Suprapubic skin (tissue), 4 donors: Measurements from ENCODE around the gene RCL1. TPM values are rescaled to one million over a fixed set of nuclear protein-coding genes. Genes with fewer than 3 reads are reported as not detected.
A peak's percentile ranks its signal among the peaks of the same experiment; 100 is the strongest.

Experiments
- DNase-seq, 2 donors: peaks; one replicate each; pipeline ENCODE4 v3.0.0-alpha.2; 2019; ENCODE audit warnings: low spot score in 2 of 2
- H3K27ac ChIP-seq: fragments of 200-600 bp; sonication (generic); one replicate; pipeline ENCODE4 v1.5.1; 2019
- H3K27me3 ChIP-seq: fragments of 200-600 bp; sonication (generic); one replicate; pipeline ENCODE4 v1.5.1; 2019
- H3K36me3 ChIP-seq: fragments of 200-600 bp; sonication (generic); one replicate; pipeline ENCODE4 v1.5.1; 2019
- H3K4me1 ChIP-seq: fragments of 200-600 bp; sonication (generic); one replicate; pipeline ENCODE4 v1.5.1; 2019
- H3K4me3 ChIP-seq: fragments of 200-600 bp; sonication (generic); one replicate; pipeline ENCODE4 v1.5.1; 2019; ENCODE audit warnings: mild to moderate bottlenecking
- H3K9me3 ChIP-seq: fragments of 200-600 bp; sonication (generic); one replicate; pipeline ENCODE4 v1.5.1; 2019
- EP300 ChIP-seq: sonication (generic); formaldehyde crosslinking; IDR thresholded peaks from one replicate; pipeline ENCODE4 v1.6.1; 2017; ENCODE audit warnings: antibody characterized with exemption
- POLR2A ChIP-seq, 2 donors: fragments of 450-650 bp; IDR thresholded peaks; one replicate each; pipeline ENCODE4 v1.6.1; 2017; ENCODE audit warnings: antibody characterized with exemption in 2 of 2, mild to moderate bottlenecking in 2 of 2, moderate library complexity in 2 of 2
- POLR2AphosphoS5 ChIP-seq, 3 donors: sonication (generic); formaldehyde crosslinking; IDR thresholded peaks; one replicate each; pipeline ENCODE4 v1.6.1; 2017; ENCODE audit warnings: antibody characterized with exemption in 3 of 3
- WGBS: methylation state at CpG from one replicate; pipeline ENCODE4 v1.1.5; 2018; 5-methylcytosine and 5-hydroxymethylcytosine counted together
- total RNA-seq, 4 donors: library from RNA; depleted of rRNA; stranded (reverse); fragments of >200 nt; gene quantifications; one replicate each; pipeline ENCODE4 v1.1.0, GENCODE V29; 2016
- TF ChIP-seq, protein P1 (sequence below), 2 donors: fragments of 200-600 bp in 1 of 2; fragments of 450-650 bp in 1 of 2; sonication (generic) in 1 of 2; IDR thresholded peaks; one replicate each; pipeline ENCODE4 v1.5.1; 2016 to 2019; ENCODE audit warnings: antibody characterized with exemption in 2 of 2, mild to moderate bottlenecking in 1 of 2, moderate library complexity in 1 of 2

RCL1 gene
- total RNA-seq, 4 donors from 2014 or later = 44.7 to 75.7 (median 55.5) TPM

GRCh38 chr9:4857163-4857810, 64.5 kb downstream of the RCL1 start:
- WGBS = 69% methylated on average over 8 of the region's 8 CpGs
- no peak for DNase-seq
- Histone ChIP-seq H3K27ac (no peak overlapping the region), H3K27me3 (no peaks in the 10 kb centered on the region), H3K4me3 (no peak overlapping the region), H3K4me1 (peaks cover 13% of the 10 kb centered on the region), H3K9me3 (no peaks in the 10 kb centered on the region), H3K36me3 (peaks cover 31% of the 10 kb centered on the region)
- TF ChIP-seq POLR2A (IDR thresholded peaks at IDR 0.05) = no peak
- TF ChIP-seq EP300 = no peak
- TF ChIP-seq POLR2AphosphoS5 (IDR thresholded peaks at IDR 0.05) = no peak
- TF ChIP-seq, protein P1, sequence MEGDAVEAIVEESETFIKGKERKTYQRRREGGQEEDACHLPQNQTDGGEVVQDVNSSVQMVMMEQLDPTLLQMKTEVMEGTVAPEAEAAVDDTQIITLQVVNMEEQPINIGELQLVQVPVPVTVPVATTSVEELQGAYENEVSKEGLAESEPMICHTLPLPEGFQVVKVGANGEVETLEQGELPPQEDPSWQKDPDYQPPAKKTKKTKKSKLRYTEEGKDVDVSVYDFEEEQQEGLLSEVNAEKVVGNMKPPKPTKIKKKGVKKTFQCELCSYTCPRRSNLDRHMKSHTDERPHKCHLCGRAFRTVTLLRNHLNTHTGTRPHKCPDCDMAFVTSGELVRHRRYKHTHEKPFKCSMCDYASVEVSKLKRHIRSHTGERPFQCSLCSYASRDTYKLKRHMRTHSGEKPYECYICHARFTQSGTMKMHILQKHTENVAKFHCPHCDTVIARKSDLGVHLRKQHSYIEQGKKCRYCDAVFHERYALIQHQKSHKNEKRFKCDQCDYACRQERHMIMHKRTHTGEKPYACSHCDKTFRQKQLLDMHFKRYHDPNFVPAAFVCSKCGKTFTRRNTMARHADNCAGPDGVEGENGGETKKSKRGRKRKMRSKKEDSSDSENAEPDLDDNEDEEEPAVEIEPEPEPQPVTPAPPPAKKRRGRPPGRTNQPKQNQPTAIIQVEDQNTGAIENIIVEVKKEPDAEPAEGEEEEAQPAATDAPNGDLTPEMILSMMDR (IDR thresholded peaks at IDR 0.05) = no peak

- Histone ChIP-seq H3K36me3 (peaks cover 16% of the 10 kb centered on the region), H3K4me1 (peaks cover 23% of the 10 kb centered on the region), H3K27ac (no peak overlapping the region), H3K27me3 (no peaks in the 10 kb centered on the region), H3K4me3 (no peak overlapping the region), H3K9me3 (no peaks in the 10 kb centered on the region)
- TF ChIP-seq, protein P1 (IDR thresholded peaks at IDR 0.05) = no peak
- TF ChIP-seq POLR2A (IDR thresholded peaks at IDR 0.05) = no peak
- no peak for TF ChIP-seq EP300
- no peak for TF ChIP-seq POLR2AphosphoS5 (IDR thresholded peaks at IDR 0.05)
- no peak for DNase-seq
- WGBS = 95% methylated on average over 6 of the region's 6 CpGs
Observed at GRCh38 chr9:4859035-4859434, 66.3 kb downstream of the RCL1 start.

- 67% methylated on average over 2 of the region's 2 CpGs for WGBS
- Histone ChIP-seq H3K9me3 (no peaks in the 10 kb centered on the region), H3K4me3 (no peak overlapping the region), H3K4me1 (peaks cover 27% of the 10 kb centered on the region), H3K27me3 (no peaks in the 10 kb centered on the region), H3K27ac (no peak overlapping the region), H3K36me3 (peaks cover 12% of the 10 kb centered on the region)
- no peak for DNase-seq
- TF ChIP-seq, protein P1 (IDR thresholded peaks at IDR 0.05) = no peak
- TF ChIP-seq POLR2AphosphoS5 (IDR thresholded peaks at IDR 0.05) (no peak), EP300 (no peak), POLR2A (IDR thresholded peaks at IDR 0.05) (no peak)
Observed at GRCh38 chr9:4860383-4860782, 67.6 kb downstream of the RCL1 start.

DNA sequence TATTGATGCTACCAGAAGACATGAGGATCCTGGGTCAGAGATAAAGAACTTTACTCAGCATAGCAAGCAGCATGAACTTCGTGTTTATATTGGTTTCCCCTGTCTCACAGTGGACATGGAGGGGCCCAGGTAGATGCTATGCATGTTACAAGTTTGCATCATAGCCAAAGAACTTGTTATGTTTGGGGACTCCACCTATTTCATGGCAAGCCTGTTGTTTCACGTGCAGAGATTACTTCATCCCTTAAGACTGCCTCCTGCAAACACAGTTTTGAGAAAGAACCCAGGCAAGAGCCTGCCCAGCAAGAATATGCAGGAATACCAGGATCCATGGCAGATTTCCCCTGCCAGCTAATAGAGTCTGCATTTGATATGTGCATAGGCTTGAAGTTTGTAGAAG, 68.4 kb downstream of the RCL1 start:
- H3K36me3 ChIP-seq = peaks cover 12% of the 10 kb centered on the region
- peak overlapping the region; percentile 15 for H3K27ac ChIP-seq
- WGBS = 70% methylated on average over 2 of the region's 2 CpGs
- no peak for TF ChIP-seq POLR2A (IDR thresholded peaks at IDR 0.05)
- TF ChIP-seq, protein P1 (IDR thresholded peaks at IDR 0.05) = no peak
- H3K4me1 ChIP-seq = peaks cover 29% of the 10 kb centered on the region
- DNase-seq = no peak
- no peaks in the 10 kb centered on the region for H3K27me3 ChIP-seq
- no peak overlapping the region for H3K4me3 ChIP-seq
- no peaks in the 10 kb centered on the region for H3K9me3 ChIP-seq

- Histone ChIP-seq H3K4me3 (no peak overlapping the region), H3K4me1 (peaks cover 29% of the 10 kb centered on the region), H3K9me3 (no peaks in the 10 kb centered on the region), H3K36me3 (peaks cover 12% of the 10 kb centered on the region), H3K27ac (peak overlapping the region; percentile 15), H3K27me3 (no peaks in the 10 kb centered on the region)
- 94% methylated on average over 7 of the region's 7 CpGs for WGBS
- no peak for DNase-seq
- TF ChIP-seq EP300 (no peak), POLR2A (IDR thresholded peaks at IDR 0.05) (no peak)
Observed at GRCh38 chr9:4861736-4862451, 69.2 kb downstream of the RCL1 start.
